GM12873 (cell line): ENCODE data around the gene TEF.

Experiments
- TF ChIP-seq, protein P1 (sequence below): IDR thresholded peaks from 2 replicates; pipeline ENCODE4 v1.5.1; 2012; ENCODE audit warnings: low read depth, mild to moderate bottlenecking, moderate library complexity, low read length, control low read depth; ENCODE audit not compliant: insufficient read depth; ENCODE audit errors: missing control alignments

TEF gene

GRCh38 chr22:41362615-41363014, 19.1 kb upstream of the TEF start:
- TF ChIP-seq, protein P1, sequence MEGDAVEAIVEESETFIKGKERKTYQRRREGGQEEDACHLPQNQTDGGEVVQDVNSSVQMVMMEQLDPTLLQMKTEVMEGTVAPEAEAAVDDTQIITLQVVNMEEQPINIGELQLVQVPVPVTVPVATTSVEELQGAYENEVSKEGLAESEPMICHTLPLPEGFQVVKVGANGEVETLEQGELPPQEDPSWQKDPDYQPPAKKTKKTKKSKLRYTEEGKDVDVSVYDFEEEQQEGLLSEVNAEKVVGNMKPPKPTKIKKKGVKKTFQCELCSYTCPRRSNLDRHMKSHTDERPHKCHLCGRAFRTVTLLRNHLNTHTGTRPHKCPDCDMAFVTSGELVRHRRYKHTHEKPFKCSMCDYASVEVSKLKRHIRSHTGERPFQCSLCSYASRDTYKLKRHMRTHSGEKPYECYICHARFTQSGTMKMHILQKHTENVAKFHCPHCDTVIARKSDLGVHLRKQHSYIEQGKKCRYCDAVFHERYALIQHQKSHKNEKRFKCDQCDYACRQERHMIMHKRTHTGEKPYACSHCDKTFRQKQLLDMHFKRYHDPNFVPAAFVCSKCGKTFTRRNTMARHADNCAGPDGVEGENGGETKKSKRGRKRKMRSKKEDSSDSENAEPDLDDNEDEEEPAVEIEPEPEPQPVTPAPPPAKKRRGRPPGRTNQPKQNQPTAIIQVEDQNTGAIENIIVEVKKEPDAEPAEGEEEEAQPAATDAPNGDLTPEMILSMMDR = no peak

DNA sequence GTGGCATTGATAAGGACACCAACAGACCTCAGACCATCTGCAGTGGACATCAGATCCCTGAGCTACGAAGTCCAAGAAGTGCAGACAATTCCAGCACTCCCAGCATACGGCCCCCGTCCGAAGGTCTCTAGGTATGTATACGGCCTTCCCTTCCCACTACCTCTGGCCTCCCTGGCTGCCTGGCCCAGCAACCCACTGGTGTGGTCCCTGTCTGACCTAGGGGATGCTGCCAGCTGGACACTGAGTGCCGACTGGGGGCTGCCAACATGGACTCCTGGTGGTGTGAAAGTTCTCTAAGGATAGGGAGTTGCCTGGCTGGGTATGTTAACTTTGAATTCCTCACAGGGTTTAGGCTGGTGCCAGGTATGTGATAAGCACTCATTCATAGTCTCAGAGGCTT, 17.5 kb upstream of the TEF start:
- TF ChIP-seq, protein P1 = no peak

GRCh38 chr22:41364955-41365354, 16.8 kb upstream of the TEF start:
- TF ChIP-seq, protein P1 = no peak

- TF ChIP-seq, protein P1 = no peak
Observed at GRCh38 chr22:41365425-41365824, 16.3 kb upstream of the TEF start.

DNA sequence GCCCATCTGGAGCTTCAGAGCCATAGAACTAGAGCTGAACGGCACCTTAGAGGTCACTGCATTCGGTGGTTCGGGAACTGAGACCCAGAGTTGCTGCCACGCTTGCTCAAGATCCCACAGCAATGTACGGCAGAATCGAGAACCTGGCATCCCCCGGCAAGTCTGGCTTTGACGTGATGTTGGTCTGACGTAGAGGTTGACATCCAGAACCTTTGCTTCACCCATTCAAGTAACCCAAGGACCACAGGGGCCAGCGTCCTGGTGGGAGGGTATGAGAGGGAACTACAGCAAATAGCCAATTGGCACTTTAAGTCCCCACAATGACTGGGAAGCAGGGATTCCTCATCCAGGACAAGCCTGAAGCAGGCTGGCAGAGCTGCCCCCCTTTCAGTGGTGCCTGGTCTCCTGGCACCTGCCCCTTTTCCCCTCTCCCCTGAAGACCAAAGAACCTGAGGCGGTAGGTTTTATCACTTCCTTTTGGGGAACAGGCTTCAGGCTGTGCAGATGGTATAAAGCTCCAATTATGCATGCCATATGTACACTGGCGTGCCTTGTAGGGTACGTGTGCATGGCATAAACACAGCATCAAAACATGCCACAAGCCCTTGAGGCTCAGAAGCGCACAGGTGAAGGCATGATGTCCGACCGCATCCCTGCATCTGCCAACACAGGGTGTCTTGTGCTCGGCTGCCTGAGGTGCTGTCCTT, 15.3 kb upstream of the TEF start:
- TF ChIP-seq, protein P1 = no peak

DNA sequence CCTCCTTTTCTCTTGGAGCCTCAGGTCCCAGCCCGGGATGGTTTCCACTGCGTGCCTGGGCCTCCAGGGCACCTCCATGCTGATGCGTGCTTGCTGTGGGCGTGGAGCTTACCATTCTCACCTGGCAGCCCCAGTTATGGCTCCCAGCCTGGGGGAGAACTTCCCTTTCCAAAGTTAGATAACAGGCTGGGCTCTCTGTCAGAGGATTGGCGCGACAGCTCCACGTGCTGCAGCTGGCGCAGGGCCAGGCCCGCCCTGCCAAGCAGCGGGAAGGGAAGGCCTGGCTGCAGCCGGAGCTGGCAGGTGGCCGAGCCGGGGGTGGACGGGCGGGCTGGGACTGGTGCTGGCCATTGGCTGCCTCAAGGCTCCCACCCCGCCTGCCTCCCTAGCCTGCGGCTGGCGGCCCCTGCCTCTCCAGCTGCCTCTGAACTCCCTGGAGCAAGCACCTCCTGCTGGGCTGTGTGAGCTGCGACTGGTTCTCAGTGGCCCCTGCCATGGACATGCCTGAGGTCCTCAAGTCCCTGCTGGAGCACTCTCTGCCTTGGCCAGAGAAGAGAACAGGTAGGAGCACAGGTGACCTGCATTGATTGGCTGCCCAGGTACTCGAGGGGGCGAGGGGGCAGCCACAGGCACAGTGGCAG, 14.6 kb upstream of the TEF start:
- TF ChIP-seq, protein P1 = no peak

GRCh38 chr22:41367680-41368542, 13.8 kb upstream of the TEF start:
- TF ChIP-seq, protein P1 = no peak
